ENCODE data around the gene ATP2B1.

ATP2B1 gene

DNA sequence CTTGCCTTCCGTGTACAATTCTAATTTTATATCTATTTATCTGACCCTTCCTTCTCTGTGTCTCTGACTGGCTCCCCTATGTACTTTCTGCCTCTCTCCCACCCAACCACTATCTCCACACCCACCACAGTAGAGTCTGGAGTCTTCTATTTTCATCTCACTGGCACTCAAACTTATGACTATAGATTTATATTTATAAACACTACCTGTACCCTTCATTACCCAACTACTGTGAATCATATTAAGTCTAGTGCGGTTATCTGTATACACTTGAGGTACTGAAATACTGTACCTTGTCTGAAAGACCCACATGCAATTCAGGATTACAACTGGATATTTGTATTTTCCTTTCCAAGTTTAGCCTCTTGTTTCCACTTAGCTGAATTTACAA lies 36.1 kb downstream of the ATP2B1 start:
- H3K36me3 ChIP-seq (ENCODE audit: control insufficient read depth, insufficient read depth, low read length, severe bottlenecking) = no peaks in the 10 kb centered on the region
- DNase-seq (ENCODE audit: low read depth) = no peak
- H3K9me3 ChIP-seq (ENCODE audit: control insufficient read depth, low read length) = no peaks in the 10 kb centered on the region

DNA sequence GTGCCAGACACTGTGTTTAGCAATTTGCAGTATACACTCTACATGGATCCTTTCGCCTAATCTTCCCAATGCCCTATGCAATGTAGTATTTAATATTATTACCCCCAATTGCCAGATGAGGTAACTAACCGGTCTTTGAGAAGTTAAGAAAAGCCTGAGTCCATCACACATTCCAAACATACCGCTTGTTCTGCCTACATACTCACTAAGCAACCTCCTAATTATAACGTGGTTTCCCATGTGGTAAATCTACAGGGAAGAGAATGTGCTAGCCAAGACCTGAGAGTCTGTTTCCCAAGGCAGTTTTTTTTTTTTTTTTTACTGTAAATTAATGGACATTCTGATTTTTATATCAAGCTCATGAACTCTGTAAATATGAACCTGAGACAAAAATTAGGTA lies 37.2 kb downstream of the ATP2B1 start:
- DNase-seq (ENCODE audit: low read depth) = peak; percentile 50
- peaks cover 4% of the 10 kb centered on the region for H3K4me1 ChIP-seq (ENCODE audit: control insufficient read depth, insufficient read depth, low read length)
- no peaks in the 10 kb centered on the region for H3K36me3 ChIP-seq (ENCODE audit: control insufficient read depth, insufficient read depth, low read length, severe bottlenecking)
- H3K4me3 ChIP-seq (ENCODE audit: low read length) = no peak overlapping the region
- H3K27me3 ChIP-seq (replicated peaks; ENCODE audit: control insufficient read depth, insufficient read depth, low read length) = no peaks in the 10 kb centered on the region
- no peaks in the 10 kb centered on the region for H3K9me3 ChIP-seq (ENCODE audit: control insufficient read depth, low read length)
- H3K9ac ChIP-seq (ENCODE audit: low read length) = no peak overlapping the region

More for the DNA sequence above, 36.1 kb downstream of the ATP2B1 start:
- no peaks in the 10 kb centered on the region for H3K27me3 ChIP-seq (replicated peaks; ENCODE audit: control insufficient read depth, insufficient read depth, low read length)
- H3K9ac ChIP-seq (ENCODE audit: low read length) = no peak overlapping the region
- H3K4me1 ChIP-seq (ENCODE audit: control insufficient read depth, insufficient read depth, low read length) = peaks cover 4% of the 10 kb centered on the region
- H3K4me3 ChIP-seq (ENCODE audit: low read length) = no peak overlapping the region

DNA sequence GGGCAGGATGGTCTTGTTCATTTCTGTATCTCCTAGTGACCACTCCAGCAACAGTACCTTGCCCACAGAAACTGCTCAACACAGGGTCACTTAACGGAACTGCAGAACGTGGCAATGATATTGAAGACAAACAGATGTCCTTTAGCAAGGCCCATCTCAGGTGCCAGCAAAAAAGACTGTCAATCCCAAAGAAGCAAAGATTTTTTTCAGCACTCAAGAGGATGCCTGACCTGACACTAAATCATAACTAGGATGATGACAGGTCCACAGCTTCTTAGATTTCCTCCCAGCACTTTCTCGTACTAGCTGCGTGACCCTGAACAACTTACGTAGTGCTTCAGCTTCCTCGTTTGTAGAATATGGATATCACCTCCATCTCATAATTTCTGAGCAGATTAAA lies 39.4 kb downstream of the ATP2B1 start:
- Histone ChIP-seq H3K4me1 (ENCODE audit: control insufficient read depth, insufficient read depth, low read length) (peaks cover 14% of the 10 kb centered on the region), H3K4me3 (ENCODE audit: low read length) (no peak overlapping the region), H3K27me3 (replicated peaks; ENCODE audit: control insufficient read depth, insufficient read depth, low read length) (no peaks in the 10 kb centered on the region), H3K9me3 (ENCODE audit: control insufficient read depth, low read length) (no peaks in the 10 kb centered on the region), H3K9ac (ENCODE audit: low read length) (no peak overlapping the region), H3K36me3 (ENCODE audit: control insufficient read depth, insufficient read depth, low read length, severe bottlenecking) (no peaks in the 10 kb centered on the region)
- no peak for DNase-seq (ENCODE audit: low read depth)

DNA sequence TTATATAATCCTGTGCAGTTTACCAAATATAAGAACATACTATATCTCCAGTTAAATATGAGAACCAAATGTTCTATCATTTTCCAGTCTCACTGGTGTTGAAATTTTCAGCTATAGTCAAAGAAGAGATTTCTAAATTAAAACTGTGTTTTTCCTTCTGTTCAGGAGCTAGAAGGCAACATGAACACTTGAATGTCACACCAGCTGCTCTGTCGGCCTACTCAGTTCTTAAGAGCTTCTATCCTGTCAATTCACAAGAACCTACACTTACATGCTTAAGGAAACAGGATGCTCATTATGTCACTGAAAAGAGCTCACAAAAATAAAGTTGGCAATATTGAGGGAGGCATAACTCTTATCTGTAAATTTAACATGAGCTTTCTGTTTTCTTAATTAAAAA lies 43.1 kb downstream of the ATP2B1 start:
- H3K4me1 ChIP-seq (ENCODE audit: control insufficient read depth, insufficient read depth, low read length) = peaks cover 36% of the 10 kb centered on the region
- no peak overlapping the region for H3K9ac ChIP-seq (ENCODE audit: low read length)
- no peaks in the 10 kb centered on the region for H3K27me3 ChIP-seq (replicated peaks; ENCODE audit: control insufficient read depth, insufficient read depth, low read length)
- no peaks in the 10 kb centered on the region for H3K9me3 ChIP-seq (ENCODE audit: control insufficient read depth, low read length)
- no peak for DNase-seq (ENCODE audit: low read depth)
- H3K4me3 ChIP-seq (ENCODE audit: low read length) = no peak overlapping the region
- no peaks in the 10 kb centered on the region for H3K36me3 ChIP-seq (ENCODE audit: control insufficient read depth, insufficient read depth, low read length, severe bottlenecking)

DNA sequence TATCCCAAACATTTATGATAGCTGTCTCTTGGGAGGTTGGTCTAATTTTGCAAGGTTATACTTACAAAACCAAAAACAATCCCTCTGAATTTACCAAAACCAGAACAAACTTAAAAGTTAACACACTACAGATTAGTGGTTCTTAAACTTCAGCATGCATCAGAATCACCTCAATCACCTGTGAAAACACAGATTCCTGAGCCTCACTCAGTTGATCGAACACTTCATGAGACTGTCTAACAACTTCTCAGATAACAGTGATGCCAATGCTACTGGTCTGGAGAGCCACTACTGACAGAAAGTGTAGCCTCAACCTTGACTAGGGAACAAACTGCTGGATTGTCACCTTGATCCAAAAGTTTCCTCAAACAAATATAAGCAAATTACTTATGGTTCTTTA lies 44.2 kb downstream of the ATP2B1 start:
- H3K4me1 ChIP-seq (ENCODE audit: control insufficient read depth, insufficient read depth, low read length) = peaks cover 36% of the 10 kb centered on the region
- no peak overlapping the region for H3K4me3 ChIP-seq (ENCODE audit: low read length)
- no peaks in the 10 kb centered on the region for H3K36me3 ChIP-seq (ENCODE audit: control insufficient read depth, insufficient read depth, low read length, severe bottlenecking)
- no peaks in the 10 kb centered on the region for H3K27me3 ChIP-seq (replicated peaks; ENCODE audit: control insufficient read depth, insufficient read depth, low read length)
- DNase-seq (ENCODE audit: low read depth) = no peak
- no peak overlapping the region for H3K9ac ChIP-seq (ENCODE audit: low read length)
- H3K9me3 ChIP-seq (ENCODE audit: control insufficient read depth, low read length) = no peaks in the 10 kb centered on the region

DNA sequence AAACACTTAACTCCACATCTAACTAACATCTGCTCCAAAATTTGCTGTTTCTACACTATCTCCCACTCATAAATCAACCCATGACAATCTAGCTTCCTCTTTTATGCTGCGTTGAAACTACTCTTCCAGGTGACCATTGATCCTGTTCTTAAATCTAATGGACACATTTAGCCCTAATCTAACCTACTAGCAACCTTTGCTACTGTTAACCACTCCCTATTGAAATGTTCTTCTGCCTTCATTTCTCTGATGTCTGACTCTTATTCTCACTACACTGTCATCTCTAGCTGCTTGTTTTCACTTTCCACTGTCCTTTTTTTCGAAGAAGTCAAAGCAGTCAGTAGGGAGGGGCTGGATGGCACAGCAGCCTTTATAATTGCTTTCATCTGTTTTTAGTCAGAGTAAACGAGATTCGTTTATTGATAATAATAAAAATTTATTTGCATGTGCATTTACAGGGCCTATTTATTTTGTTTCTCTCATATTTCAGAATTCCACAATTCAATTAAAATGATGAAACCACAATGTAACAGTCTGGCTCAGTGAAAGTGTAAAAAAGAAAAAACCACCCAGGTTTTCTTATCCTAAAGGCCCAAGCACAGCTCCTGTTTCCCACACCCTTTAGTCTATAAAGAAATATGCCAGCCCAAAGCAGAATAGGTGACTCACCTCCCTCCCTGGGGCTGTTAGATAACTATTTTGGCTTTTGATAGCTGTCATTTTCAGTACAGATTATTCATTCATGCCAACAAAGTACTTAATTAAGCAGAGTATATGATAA lies 44.9 kb downstream of the ATP2B1 start:
- H3K4me1 ChIP-seq (ENCODE audit: control insufficient read depth, insufficient read depth, low read length) = peaks cover 36% of the 10 kb centered on the region
- H3K27me3 ChIP-seq (replicated peaks; ENCODE audit: control insufficient read depth, insufficient read depth, low read length) = no peaks in the 10 kb centered on the region
- H3K4me3 ChIP-seq (ENCODE audit: low read length) = peak overlapping the region; percentile 70
- H3K36me3 ChIP-seq (ENCODE audit: control insufficient read depth, insufficient read depth, low read length, severe bottlenecking) = no peaks in the 10 kb centered on the region
- DNase-seq (ENCODE audit: low read depth) = peak; percentile 69
- no peaks in the 10 kb centered on the region for H3K9me3 ChIP-seq (ENCODE audit: control insufficient read depth, low read length)
- H3K9ac ChIP-seq (ENCODE audit: low read length) = peak overlapping the region; percentile 28

DNA sequence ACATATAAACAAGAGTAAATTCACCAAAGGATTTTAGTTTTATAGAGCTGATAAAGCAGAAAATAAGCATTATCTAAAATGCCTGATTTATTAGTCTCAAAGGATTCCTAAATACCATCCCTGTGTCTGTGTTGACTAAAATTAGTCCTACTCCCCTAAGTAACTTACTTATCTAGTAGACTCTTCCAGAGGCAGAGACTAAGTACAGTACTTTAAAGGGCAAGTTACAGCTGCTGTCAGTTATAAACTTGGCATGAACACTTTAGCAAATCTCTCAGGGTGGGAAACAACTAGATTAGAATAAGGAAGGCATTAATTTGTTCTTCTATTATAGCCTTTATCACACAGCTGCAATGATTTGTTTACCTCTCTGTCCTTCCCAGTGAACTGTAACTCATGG lies 46.0 kb downstream of the ATP2B1 start:
- Histone ChIP-seq H3K36me3 (ENCODE audit: control insufficient read depth, insufficient read depth, low read length, severe bottlenecking) (no peaks in the 10 kb centered on the region), H3K9me3 (ENCODE audit: control insufficient read depth, low read length) (no peaks in the 10 kb centered on the region), H3K4me1 (ENCODE audit: control insufficient read depth, insufficient read depth, low read length) (peaks cover 36% of the 10 kb centered on the region), H3K4me3 (ENCODE audit: low read length) (peak overlapping the region; percentile 70), H3K9ac (ENCODE audit: low read length) (no peak overlapping the region), H3K27me3 (replicated peaks; ENCODE audit: control insufficient read depth, insufficient read depth, low read length) (no peaks in the 10 kb centered on the region)
- peak; percentile 39 for DNase-seq (ENCODE audit: low read depth)

DNA sequence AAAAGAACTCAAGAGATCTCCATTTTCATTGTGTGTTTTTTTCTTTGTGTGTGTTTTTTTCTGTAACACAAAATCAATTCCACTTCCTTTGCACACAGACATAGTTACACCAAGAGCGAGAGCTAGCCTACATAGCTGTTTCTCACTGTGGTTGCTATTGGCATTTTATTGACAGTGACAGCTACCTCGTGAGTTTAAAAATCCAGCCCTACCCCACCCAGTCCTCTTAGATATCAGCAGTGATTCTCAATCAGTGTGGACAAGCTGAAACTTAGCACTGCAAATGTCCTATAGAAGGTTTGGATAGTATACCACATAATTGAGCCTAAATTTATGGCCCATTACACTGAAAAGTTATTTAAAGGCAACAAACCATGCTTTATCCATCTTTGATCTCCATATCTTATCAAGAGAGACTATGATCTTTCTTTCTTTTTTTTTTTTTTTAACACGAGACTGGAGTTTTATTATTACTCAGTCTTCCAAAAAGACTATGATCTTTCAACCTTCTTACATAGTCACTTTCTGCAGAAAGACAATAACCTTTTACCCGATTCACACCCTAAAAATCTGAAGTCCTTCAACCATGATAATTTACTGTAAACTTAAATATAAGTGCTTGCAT lies 46.8 kb downstream of the ATP2B1 start:
- H3K4me1 ChIP-seq (ENCODE audit: control insufficient read depth, insufficient read depth, low read length) = peaks cover 36% of the 10 kb centered on the region
- no peaks in the 10 kb centered on the region for H3K36me3 ChIP-seq (ENCODE audit: control insufficient read depth, insufficient read depth, low read length, severe bottlenecking)
- H3K27me3 ChIP-seq (replicated peaks; ENCODE audit: control insufficient read depth, insufficient read depth, low read length) = no peaks in the 10 kb centered on the region
- H3K9me3 ChIP-seq (ENCODE audit: control insufficient read depth, low read length) = no peaks in the 10 kb centered on the region
- no peak overlapping the region for H3K4me3 ChIP-seq (ENCODE audit: low read length)
- no peak overlapping the region for H3K9ac ChIP-seq (ENCODE audit: low read length)
- no peak for DNase-seq (ENCODE audit: low read depth)

DNA sequence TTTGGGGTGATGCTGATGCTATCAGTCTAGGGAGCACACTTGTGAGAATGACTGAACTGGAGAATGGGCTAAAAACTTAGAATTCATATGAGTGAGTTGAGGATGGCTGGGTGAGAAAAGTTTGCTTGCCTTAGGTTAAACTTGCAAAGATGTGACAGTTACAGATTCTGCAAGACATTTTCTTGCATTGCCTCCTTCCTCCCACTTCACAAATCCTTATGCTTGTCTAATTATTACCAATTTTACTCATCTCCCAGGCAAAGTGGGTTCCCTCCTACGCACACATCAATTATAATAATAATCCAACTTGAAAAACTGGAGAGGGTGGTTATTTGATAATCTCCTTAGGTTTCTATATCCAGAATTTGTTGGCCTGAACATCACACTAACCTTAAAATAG lies 50.9 kb downstream of the ATP2B1 start:
- peaks cover 5% of the 10 kb centered on the region for H3K36me3 ChIP-seq (ENCODE audit: control insufficient read depth, insufficient read depth, low read length, severe bottlenecking)
- no peaks in the 10 kb centered on the region for H3K27me3 ChIP-seq (replicated peaks; ENCODE audit: control insufficient read depth, insufficient read depth, low read length)
- no peaks in the 10 kb centered on the region for H3K9me3 ChIP-seq (ENCODE audit: control insufficient read depth, low read length)
- peaks cover 11% of the 10 kb centered on the region for H3K4me1 ChIP-seq (ENCODE audit: control insufficient read depth, insufficient read depth, low read length)
- DNase-seq (ENCODE audit: low read depth) = no peak
- H3K4me3 ChIP-seq (ENCODE audit: low read length) = no peak overlapping the region
- H3K9ac ChIP-seq (ENCODE audit: low read length) = no peak overlapping the region

DNA sequence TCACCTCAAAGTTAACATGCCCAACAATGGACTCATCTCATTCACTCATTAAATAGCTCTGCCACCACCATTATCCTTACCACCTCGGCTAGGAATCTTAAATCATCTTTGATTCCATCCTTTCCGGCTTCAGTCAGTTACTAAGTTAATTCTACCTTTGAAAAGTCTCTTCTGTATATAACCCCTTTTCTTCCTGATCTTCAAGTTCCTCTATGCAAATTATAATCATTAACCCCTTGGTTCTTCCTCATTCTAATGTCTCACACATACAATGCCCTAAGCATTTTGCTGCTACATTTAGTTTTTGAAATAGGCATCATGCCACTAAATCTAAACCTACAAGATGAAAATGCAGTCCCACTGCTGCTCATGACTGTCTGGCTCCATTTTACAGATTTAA lies 51.6 kb downstream of the ATP2B1 start:
- peaks cover 5% of the 10 kb centered on the region for H3K4me1 ChIP-seq (ENCODE audit: control insufficient read depth, insufficient read depth, low read length)
- DNase-seq (ENCODE audit: low read depth) = no peak
- H3K9me3 ChIP-seq (ENCODE audit: control insufficient read depth, low read length) = no peaks in the 10 kb centered on the region
- H3K9ac ChIP-seq (ENCODE audit: low read length) = no peak overlapping the region
- H3K27me3 ChIP-seq (replicated peaks; ENCODE audit: control insufficient read depth, insufficient read depth, low read length) = no peaks in the 10 kb centered on the region
- H3K4me3 ChIP-seq (ENCODE audit: low read length) = no peak overlapping the region
- H3K36me3 ChIP-seq (ENCODE audit: control insufficient read depth, insufficient read depth, low read length, severe bottlenecking) = peaks cover 5% of the 10 kb centered on the region

DNA sequence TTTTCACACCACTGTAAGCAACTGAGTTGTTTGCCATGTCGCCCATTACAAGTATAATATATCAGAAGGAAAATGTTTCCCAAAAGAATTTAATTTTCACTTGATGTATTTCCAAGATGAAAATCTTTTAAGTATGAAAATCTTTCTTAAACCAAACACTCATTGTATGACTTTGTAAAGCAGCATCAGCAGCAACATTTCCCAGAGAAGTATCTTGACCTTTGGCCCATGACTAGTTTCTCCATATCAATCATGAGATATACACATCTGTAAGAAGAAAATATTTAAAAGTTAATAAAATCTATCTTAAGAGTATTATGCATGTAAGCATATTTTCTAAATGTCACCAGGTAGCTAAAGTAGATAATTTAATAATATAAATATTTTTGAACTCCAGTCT lies 52.8 kb downstream of the ATP2B1 start:
- Histone ChIP-seq H3K36me3 (ENCODE audit: control insufficient read depth, insufficient read depth, low read length, severe bottlenecking) (peaks cover 5% of the 10 kb centered on the region), H3K4me3 (ENCODE audit: low read length) (no peak overlapping the region), H3K9me3 (ENCODE audit: control insufficient read depth, low read length) (no peaks in the 10 kb centered on the region), H3K9ac (ENCODE audit: low read length) (no peak overlapping the region), H3K4me1 (ENCODE audit: control insufficient read depth, insufficient read depth, low read length) (no peaks in the 10 kb centered on the region), H3K27me3 (replicated peaks; ENCODE audit: control insufficient read depth, insufficient read depth, low read length) (no peaks in the 10 kb centered on the region)
- no peak for DNase-seq (ENCODE audit: low read depth)

All from adipocyte (in vitro differentiated cells).